Transverse colon (tissue), 4 donors: ENCODE data around the gene RING1.

ENCODE experiments used
- POLR2AphosphoS5 ChIP-seq, 3 donors: sonication (generic); formaldehyde crosslinking; IDR thresholded peaks; one replicate each; pipeline ENCODE4 v1.6.1; 2016; ENCODE audit warnings: antibody characterized with exemption in 3 of 3
- TF ChIP-seq, protein P1 (sequence below), 5 experiments: fragments of 200-600 bp in 3 of 5; fragments of 450-650 bp in 2 of 5; sonication (generic) in 3 of 5; IDR thresholded peaks; 1 replicate in 2 of 5; 2 replicates in 3 of 5; pipeline ENCODE4 v1.5.1; 2016 to 2017; ENCODE audit warnings: antibody characterized with exemption in 5 of 5, inconsistent platforms in 3 of 5, mild to moderate bottlenecking in 2 of 5, moderate library complexity in 1 of 5

DNA sequence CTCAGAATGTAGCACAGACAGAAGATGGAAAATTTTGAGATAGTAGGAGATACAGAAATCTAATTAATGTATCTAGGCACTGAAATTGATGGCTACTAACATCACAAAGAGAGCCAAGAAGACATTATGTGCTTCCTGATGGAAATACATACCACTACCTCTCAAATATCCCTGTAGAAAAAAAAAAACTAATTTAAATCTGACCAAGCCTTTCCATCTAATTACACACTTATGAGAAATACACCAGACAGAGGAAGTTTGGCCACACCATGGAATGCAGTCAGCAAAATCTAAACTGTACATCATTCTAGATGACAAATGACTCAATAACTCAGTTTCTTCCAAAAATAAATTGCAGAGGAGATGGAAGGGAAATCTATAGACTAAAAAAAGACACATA is 44.5 kb downstream of the RING1 start:
- TF ChIP-seq, protein P1, sequence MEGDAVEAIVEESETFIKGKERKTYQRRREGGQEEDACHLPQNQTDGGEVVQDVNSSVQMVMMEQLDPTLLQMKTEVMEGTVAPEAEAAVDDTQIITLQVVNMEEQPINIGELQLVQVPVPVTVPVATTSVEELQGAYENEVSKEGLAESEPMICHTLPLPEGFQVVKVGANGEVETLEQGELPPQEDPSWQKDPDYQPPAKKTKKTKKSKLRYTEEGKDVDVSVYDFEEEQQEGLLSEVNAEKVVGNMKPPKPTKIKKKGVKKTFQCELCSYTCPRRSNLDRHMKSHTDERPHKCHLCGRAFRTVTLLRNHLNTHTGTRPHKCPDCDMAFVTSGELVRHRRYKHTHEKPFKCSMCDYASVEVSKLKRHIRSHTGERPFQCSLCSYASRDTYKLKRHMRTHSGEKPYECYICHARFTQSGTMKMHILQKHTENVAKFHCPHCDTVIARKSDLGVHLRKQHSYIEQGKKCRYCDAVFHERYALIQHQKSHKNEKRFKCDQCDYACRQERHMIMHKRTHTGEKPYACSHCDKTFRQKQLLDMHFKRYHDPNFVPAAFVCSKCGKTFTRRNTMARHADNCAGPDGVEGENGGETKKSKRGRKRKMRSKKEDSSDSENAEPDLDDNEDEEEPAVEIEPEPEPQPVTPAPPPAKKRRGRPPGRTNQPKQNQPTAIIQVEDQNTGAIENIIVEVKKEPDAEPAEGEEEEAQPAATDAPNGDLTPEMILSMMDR (IDR thresholded peaks at IDR 0.05), result no peak
- TF ChIP-seq POLR2AphosphoS5 (IDR thresholded peaks at IDR 0.05), result no peak
